Activated T-helper 1 cell treated with anti-CD3 and anti-CD28 coated beads, Interleukin-2, amount 50 U/mL, for 16 hours (primary cell): ENCODE measurements around the gene SIGLEC14.
"Not testable (repeated sequence)": the region's sequence is repeated elsewhere in the genome, so short reads cannot be mapped to it uniquely, and the experiment has no call there.

Source experiments
- DNase-seq, 2 donors: peaks; one replicate each; pipeline ENCODE4 v3.0.0-alpha.2; 2020; ENCODE audit warnings: low read depth in 1 of 2, low spot score in 1 of 2

SIGLEC14 gene

DNA sequence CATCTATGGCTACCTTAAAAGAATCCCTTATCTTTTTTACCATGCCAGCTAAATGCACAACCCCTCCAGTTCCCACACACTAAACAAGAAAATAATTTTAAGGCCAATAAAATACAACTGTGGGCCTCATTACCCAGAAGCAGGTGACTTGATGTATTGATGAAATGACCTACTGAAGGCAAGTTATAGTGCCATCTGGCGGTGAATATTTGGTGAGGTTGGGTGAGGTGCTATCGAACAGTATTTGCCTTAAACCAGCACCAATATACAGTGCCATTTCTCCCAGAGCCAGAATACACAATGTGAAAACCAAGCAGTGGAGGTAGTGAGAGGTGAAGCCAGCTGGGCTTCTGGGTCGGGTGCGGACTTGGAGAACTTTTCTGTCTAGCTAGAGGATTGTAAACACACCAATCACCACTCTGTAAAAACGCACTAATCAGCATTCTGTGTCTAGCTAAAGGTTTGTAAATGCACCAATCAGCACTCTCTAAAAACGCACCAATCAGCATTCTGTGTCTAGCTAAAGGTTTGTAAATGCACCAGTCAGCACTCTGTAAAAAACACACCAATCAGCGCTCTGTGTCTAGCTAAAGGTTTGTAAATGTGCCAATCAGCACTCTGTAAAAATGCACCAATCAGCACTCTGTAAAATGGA, 29.4 kb upstream of the SIGLEC14 start:
- not testable (repeated sequence) for DNase-seq

DNA sequence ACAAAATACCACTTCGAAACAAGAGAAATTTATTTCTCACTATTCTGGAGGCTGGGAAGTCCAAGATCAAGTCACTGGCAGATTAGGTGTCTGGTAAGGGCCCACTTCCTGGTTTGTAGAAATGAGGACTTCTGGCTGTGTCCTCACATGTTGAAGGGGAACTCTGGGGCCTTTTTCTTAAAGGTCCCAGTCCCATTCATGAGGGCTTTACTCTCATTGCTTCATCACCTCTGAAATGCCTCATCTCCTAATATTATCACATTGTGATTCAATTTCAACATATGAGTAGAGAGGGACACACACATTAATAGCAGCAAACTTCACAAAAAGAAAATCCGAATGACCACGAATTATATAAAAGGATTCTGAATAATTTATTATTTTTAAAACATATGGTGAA, 21.6 kb upstream of the SIGLEC14 start:
- no peak for DNase-seq

DNA sequence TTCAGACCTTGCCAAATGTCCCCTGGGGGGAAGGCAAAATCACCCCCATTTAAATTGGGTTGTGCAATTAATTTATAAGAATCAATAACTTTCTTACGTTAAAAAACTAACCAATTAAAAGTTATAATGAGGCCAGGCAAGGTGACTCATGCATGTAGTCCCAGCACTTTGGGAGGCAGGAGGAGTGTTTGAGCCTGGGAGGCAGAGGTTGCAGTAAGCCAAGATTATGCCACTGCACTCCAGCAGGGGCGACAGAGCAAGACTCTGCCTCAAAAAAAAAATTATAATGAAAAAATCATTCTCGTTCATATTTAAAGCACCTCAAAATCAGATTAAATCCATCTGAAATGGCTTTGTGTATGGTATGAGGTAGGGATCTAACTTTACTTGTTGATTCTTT, 18.4 kb upstream of the SIGLEC14 start:
- no peak for DNase-seq

DNA sequence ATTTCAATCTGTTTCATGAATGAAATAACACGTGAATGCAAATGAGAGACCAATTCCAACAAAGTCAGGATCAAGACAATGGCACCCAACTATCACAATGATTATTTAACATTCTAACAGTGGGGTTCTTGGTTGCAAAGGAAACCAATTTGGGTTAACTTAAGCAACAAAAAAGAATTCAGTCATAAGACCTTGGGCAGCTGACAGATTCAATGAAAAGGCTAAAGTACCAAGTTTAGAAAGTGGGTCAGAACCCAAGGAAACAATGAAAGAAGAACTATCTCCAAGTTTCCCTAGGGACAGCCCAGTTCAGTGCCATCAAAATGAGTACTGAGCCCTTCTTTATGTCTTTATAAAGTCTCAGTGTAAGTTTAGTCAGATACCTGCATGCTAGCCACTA, 17.5 kb upstream of the SIGLEC14 start:
- no peak for DNase-seq

DNA sequence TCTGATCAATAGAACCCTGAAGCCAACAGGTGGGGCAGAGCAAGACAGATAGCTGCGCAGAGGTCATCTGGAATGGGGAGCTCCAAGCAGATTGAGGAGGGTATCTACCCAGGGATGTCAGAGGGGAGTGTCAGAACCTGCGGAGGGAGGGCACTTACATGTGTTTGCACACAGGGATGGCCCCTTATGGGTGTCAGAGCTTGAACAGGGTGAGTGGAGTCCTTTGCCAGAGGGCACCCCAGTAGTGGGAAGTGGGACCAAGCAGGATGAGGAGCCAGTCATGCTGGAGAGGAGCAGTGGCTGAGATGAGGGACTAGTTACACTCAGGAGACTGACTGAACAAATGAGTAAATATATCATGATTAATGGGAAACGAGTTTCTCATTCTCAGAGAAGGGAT, 17.0 kb upstream of the SIGLEC14 start:
- no peak for DNase-seq

DNA sequence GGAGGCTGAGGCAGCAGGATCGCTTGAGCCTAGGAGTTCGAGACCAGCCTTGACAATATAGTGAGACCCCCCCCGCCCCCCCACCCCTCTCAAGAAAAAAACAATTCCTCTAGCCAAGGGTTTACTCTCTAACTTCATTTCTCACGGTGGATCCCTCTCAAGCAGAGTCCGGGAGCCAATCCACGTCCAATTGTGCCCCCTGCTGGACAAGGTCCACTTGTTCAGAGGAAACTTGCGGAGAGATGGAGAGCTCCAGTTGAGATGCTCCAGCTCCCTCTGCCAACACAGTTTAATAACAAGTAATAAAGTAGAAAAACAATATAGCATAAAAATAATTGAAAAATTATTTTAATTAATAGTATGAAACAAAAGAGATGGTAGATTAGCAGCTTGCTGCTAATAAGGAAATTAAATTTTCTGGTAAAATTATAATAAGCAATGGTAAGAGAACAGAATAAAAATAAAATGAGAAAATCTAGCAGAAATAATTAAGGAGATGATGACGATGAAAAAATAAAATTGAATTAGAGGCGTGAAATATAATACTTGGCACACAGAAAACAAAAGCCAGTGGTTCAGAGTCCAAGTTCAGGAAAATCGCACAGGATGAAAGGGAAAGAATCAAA, 14.5 kb upstream of the SIGLEC14 start:
- peak in 1 of 2 donors; percentile 9 for DNase-seq

GRCh38 chr19:51654783-51655182, 8.2 kb upstream of the SIGLEC14 start:
- no peak for DNase-seq

DNA sequence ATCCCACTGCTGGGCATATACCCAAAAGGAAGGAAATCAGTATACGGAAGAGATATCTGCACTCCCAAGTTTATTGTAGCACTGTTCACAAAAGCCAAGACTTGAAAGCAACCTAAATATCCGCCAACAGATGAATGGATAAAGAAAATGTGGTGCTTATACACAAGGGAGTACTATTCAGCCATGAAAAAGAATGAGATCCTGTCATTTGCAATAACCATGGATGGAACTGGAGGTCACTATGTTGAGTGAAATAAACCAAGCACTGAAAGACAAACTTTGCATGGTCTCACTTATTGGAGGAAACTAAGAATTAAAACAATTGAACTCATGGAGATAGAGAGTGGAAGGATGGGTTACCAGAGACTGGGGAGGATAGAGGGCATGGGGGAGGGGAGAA, 6.5 kb upstream of the SIGLEC14 start:
- DNase-seq, result no peak

DNA sequence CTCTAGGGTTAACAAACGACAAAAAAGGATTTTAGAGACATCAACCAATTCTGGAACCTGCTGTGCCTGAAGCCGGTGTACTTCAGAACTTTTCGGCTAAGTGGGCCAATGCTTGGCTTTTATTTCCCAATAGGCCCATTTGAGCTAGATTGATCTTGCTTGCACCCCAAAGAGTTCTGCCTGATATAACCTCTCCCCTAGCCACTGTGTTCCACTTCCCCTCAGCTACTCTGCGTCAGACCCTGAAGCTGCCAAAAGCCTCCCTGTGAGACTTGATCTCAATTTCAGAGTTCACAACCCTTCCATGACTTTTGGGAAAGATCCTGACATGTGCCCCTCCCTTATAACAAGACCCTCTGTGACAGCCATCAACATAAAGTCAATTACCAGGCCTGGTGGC, 5.6 kb upstream of the SIGLEC14 start:
- no peak for DNase-seq

DNA sequence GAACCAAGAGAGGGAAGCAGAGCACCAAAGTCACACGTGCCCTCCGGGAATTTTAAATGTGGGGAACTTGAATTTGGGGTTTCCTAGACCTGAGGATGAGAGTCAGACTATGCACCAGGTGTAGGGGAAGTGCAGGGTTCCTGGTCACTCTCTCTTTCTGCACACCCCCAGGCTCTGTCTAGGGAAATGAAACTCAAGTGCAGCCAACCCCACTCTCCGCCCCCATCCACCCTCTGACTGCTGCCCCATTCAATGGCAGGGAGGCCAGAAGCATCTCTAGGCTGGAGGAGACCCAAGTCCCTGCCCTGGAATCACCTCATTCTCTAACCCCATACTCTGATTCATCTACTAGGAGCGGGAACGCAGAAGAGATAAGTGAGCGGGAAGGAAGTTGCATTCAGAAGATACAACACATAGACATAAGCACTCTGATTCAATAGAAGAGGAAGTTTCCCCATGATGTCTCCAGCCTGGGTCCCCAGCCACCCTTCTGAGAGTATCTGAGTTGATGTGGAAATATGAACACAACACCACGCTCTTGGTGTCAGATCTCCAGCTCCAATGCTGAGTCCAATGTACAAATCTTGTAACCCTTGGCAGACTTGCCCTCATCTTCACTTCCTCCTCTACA, 4.7 kb upstream of the SIGLEC14 start:
- no peak for DNase-seq

- DNase-seq, result no peak
These were observed 693 bp upstream of the SIGLEC14 start for GRCh38 chr19:51647318-51647717.

DNA sequence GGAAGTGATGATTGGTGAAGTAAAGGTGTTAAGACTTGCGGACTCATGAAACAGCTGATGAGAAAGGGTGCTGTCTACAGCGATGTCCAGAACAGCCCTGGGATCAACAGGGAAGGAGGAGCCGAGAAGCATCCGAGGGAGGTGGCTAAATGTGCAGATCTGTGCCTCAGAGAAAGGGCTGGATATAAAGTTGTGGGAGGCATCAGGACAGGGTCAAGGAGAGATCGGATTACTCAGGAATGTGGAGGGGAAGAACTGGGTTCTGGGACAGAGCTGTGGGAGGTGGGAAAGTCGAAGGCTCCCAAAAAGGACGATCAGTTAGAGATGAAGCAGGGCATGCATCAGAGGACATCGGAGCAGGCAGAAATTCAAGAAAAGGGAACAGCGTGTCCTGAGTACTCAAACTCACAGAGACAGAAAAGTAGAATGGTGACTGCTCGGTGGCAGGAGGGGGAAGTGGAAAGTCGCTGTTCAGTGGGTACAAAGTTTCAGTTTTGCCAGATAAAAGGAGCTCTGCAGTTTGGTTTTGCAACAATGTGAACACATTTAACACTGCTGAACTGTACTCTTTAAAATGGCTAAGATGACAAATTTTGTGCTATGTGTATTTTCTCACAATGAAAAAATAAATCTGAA, 1.9 kb downstream of the SIGLEC14 start:
- no peak for DNase-seq

DNA sequence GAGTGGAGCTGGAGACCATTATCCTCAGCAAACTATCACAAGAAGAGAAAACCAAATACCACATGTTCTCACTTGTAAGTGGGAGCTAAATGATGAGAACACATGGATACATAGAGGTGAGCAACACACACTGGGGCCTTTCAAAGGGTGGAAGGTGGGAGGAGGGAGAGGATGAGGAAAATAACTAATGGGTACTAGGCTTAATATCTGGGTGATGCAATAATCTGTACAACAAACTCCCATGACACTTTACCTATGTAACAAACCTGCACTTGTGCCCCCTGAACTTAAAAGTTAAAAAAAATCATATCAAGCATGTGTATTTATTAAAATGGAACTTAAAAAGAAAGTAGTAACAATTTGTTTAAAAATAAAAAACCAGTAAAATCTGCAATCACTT, 5.0 kb downstream of the SIGLEC14 start:
- no peak for DNase-seq

DNA sequence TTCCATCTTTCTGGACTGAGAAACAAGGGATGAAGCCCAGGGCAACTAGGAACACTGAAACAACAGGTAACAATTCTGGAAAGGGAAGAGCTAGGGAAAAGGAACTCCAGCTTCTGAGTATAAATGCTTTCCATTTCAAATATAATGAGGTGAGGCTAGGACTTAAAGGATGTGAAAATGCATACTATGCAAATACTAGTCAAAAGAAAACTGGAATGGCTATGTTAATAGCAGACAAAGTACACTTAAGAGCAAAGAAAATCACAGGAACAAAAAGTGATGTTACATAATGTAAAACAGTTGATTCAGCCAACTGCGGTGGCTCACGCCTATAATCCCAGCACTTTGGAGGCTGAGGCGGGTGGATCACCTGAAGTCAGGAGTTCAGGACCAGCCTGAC, 6.2 kb downstream of the SIGLEC14 start:
- no peak for DNase-seq

GRCh38 chr19:51639916-51640315, 6.7 kb downstream of the SIGLEC14 start:
- DNase-seq, result no peak

- no peak for DNase-seq
These were observed 9.2 kb downstream of the SIGLEC14 start for GRCh38 chr19:51637362-51637978.

GRCh38 chr19:51632126-51632525, 14.5 kb downstream of the SIGLEC14 start:
- DNase-seq, result no peak

- not testable (repeated sequence) for DNase-seq
These were observed 16.3 kb downstream of the SIGLEC14 start, which contains the start of gene SIGLEC5 for GRCh38 chr19:51630315-51630714. SIGLEC5 (minus strand) TSS chr19:51630401; CDS start chr19:51630335, 66 bp downstream.

DNA sequence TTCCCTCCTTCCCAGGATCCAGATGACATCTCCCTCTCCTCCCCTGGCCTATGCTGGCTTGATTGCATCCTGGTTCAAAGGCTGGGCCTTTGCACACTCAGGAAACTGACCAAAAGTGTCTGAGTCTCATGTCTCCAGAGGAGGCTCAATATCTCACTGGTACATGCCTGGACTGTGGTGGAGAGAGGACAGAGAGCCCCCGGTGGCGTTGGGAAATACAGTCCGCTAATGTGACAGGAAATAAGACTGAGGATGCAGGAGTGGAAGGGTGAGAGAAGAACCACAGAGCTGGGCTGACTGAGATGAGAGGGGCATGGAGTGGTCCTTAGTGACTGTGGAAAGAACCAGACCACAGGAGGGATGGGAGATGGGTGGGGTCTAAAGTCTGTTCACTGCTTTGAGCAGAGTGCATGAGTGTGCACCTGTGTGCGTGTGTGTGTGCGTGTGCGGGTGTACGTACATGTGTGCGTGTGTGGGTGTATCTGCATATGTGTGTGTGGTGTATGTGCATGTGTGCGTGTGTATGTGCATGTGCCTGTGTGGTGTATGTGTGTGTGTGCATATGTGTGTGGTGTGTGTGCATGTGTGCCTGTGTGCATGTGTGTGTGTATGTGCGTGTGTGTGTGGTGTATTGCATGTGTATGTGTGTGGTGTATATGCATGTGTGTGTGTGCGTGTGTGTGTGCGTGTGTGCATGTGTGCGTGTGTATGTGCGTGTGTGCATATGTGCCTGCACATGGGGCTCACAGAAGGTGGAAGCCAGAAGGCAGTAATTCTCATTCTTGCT, 18.3 kb downstream of the SIGLEC14 start:
- DNase-seq, result no peak

- no peak for DNase-seq
These were observed 19.0 kb downstream of the SIGLEC14 start for GRCh38 chr19:51627491-51628138.
